PC-3 (cell line): ENCODE results near the gene OR2V1. TPM values are rescaled to one million over a fixed set of nuclear protein-coding genes. Genes with fewer than 3 reads are reported as not detected.

Experiments
- ATAC-seq: fragments of 200-7000 bp; cut with Tn5 transposase; 2 replicates; pipeline ENCODE4 v1.9.1; 2020; ENCODE audit warnings: mild to moderate bottlenecking, moderate library complexity
- BruUV-seq: library from RNA; stranded (reverse); fragments of 400-500 nt; replicated peaks from 2 replicates; lab custom pipeline; 2021; lab: Mats Ljungman, UMichigan
- CTCF ChIA-PET: fragments of 300-600 bp; sonication (Branson Sonifier 250); formaldehyde crosslinking; loops from one replicate; lab custom pipeline; 2022; ENCODE audit warnings: antibody characterized with exemption; lab: Charles Lee
- POLR2A ChIA-PET: fragments of 300-600 bp; sonication (Branson Sonifier 250); formaldehyde crosslinking; loops from one replicate; lab custom pipeline; 2022; ENCODE audit warnings: antibody characterized with exemption; ENCODE audit not compliant: unreplicated experiment; lab: Charles Lee
- DNase-seq: peaks from one replicate; pipeline ENCODE4 v3.0.0-alpha.2; 2015
- H2AFZ ChIP-seq: fragments of 300-600 bp; sonication (generic); 2 replicates; pipeline ENCODE4 v1.6.0; 2016; ENCODE audit warnings: antibody characterized with exemption, low read length
- H3F3A ChIP-seq: fragments of 300-600 bp; sonication (generic); one replicate; pipeline ENCODE4 v1.6.0; 2017; ENCODE audit warnings: antibody characterized with exemption, low read length, control low read depth, mild to moderate bottlenecking; ENCODE audit not compliant: unreplicated experiment
- H3K27ac ChIP-seq: fragments of 300-600 bp; sonication (generic); 2 replicates; pipeline ENCODE4 v1.5.1; 2016; ENCODE audit warnings: mild to moderate bottlenecking, low read length
- H3K27me3 ChIP-seq: fragments of 300-600 bp; sonication (generic); 2 replicates; pipeline ENCODE4 v1.6.1; 2016; ENCODE audit warnings: low read length, mixed read lengths
- H3K36me3 ChIP-seq: fragments of 300-600 bp; sonication (generic); 2 replicates; pipeline ENCODE4 v1.6.1; 2016; ENCODE audit warnings: low read depth, mixed run types, low read length, mixed read lengths
- H3K4me1 ChIP-seq: fragments of 300-600 bp; sonication (generic); 2 replicates; pipeline ENCODE4 v1.5.1; 2016; ENCODE audit warnings: low read length; ENCODE audit not compliant: insufficient read depth
- H3K4me2 ChIP-seq: fragments of 300-600 bp; sonication (generic); 2 replicates; pipeline ENCODE4 v1.6.0; 2016; ENCODE audit warnings: low read length
- H3K4me3 ChIP-seq: fragments of 300-600 bp; sonication (generic); 2 replicates; pipeline ENCODE4 v1.5.1; 2016; ENCODE audit warnings: mild to moderate bottlenecking, low read length, mixed read lengths
- H3K79me2 ChIP-seq: fragments of 300-600 bp; sonication (generic); 2 replicates; pipeline ENCODE4 v1.6.1; 2017; ENCODE audit warnings: low read length, mixed read lengths
- H3K9ac ChIP-seq: fragments of 300-600 bp; sonication (generic); 2 replicates; pipeline ENCODE4 v1.6.0; 2016; ENCODE audit warnings: mild to moderate bottlenecking, low read length
- H3K9me2 ChIP-seq: fragments of 300-600 bp; sonication (generic); replicated peaks from 2 replicates; pipeline ENCODE4 v1.6.1; 2016; ENCODE audit warnings: mixed run types, low read length, mixed read lengths
- H3K9me3 ChIP-seq: fragments of 300-600 bp; sonication (generic); 2 replicates; pipeline ENCODE4 v1.6.1; 2016; ENCODE audit warnings: low read length, mixed read lengths
- H4K20me1 ChIP-seq: fragments of 300-600 bp; sonication (generic); 2 replicates; pipeline ENCODE4 v1.6.1; 2016; ENCODE audit warnings: low read length, mixed read lengths
- EZH2 ChIP-seq: fragments of 300-600 bp; sonication (generic); IDR thresholded peaks from one replicate; pipeline ENCODE4 v1.6.1; 2017; ENCODE audit warnings: antibody characterized with exemption, mild to moderate bottlenecking, low read length; ENCODE audit not compliant: unreplicated experiment
- EZH2phosphoT487 ChIP-seq: fragments of 300-600 bp; sonication (generic); IDR thresholded peaks from 2 replicates; pipeline ENCODE4 v1.6.1; 2018; ENCODE audit warnings: mild to moderate bottlenecking, antibody characterized with exemption, low read length, borderline replicate concordance
- intact Hi-C: fragments of 100-400 bp; cut with micrococcal nuclease; formaldehyde crosslinking; loops from 2 replicates; pipeline ENCODE4 v1.9.0; 2023
- total RNA-seq: library from RNA; depleted of rRNA; stranded (reverse); fragments of >200 nt; gene quantifications from 2 replicates; pipeline ENCODE4 v1.2.3, GENCODE V29; 2014
- TF ChIP-seq, protein P1 (sequence below): fragments of 300-600 bp; sonication (generic); conservative IDR thresholded peaks from 2 replicates; pipeline ENCODE4 v1.5.1; 2017; ENCODE audit warnings: antibody characterized with exemption, low read depth, mild to moderate bottlenecking, low read length

OR2V1 gene
- total RNA-seq, 1 experiment from 2014 or later = not detected

- peak overlapping the region; percentile 76 for H3K27ac ChIP-seq
- DNase-seq (peak; percentile 65), ATAC-seq (peak; percentile 54)
- 0 out of 2 replicates have a peak overlapping the region, but pooled peaks have one; percentile 26 for H2AFZ ChIP-seq
- H3K9me3 ChIP-seq = no peaks in the 10 kb centered on the region
- no TSS peak for BruUV-seq
- ChIA-PET POLR2A (no interaction called here), CTCF (no interaction called here)
- no peaks in the 10 kb centered on the region for H3K36me3 ChIP-seq
- peaks cover 6% of the 10 kb centered on the region for H3F3A ChIP-seq
- H3K9me2 ChIP-seq = no peaks in the 10 kb centered on the region
- H3K4me3 ChIP-seq = peak overlapping the region; percentile 33
- H4K20me1 ChIP-seq = no peaks in the 10 kb centered on the region
- TF ChIP-seq EZH2phosphoT487 (no peak), EZH2 (no peak)
- TF ChIP-seq, protein P1, sequence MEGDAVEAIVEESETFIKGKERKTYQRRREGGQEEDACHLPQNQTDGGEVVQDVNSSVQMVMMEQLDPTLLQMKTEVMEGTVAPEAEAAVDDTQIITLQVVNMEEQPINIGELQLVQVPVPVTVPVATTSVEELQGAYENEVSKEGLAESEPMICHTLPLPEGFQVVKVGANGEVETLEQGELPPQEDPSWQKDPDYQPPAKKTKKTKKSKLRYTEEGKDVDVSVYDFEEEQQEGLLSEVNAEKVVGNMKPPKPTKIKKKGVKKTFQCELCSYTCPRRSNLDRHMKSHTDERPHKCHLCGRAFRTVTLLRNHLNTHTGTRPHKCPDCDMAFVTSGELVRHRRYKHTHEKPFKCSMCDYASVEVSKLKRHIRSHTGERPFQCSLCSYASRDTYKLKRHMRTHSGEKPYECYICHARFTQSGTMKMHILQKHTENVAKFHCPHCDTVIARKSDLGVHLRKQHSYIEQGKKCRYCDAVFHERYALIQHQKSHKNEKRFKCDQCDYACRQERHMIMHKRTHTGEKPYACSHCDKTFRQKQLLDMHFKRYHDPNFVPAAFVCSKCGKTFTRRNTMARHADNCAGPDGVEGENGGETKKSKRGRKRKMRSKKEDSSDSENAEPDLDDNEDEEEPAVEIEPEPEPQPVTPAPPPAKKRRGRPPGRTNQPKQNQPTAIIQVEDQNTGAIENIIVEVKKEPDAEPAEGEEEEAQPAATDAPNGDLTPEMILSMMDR = no peak
- no peak overlapping the region for H3K9ac ChIP-seq
- intact Hi-C loops = loop anchor here (1.0 kb wide), 1 partner anchor 32 kb away; no protein-coding TSS in a partner anchor
- H3K4me2 ChIP-seq = peak overlapping the region; percentile 66
- no peaks in the 10 kb centered on the region for H3K79me2 ChIP-seq
- peaks cover 37% of the 10 kb centered on the region for H3K4me1 ChIP-seq
- H3K27me3 ChIP-seq = no peaks in the 10 kb centered on the region
These were observed 10.2 kb downstream of the OR2V1 start for GRCh38 chr5:181120761-181121160.

GRCh38 chr5:181120306-181120705 is 10.7 kb downstream of the OR2V1 start:
- Histone ChIP-seq H3K79me2 (no peaks in the 10 kb centered on the region), H3K4me2 (peak overlapping the region; percentile 66), H2AFZ (0 out of 2 replicates have a peak overlapping the region, but pooled peaks have one; percentile 26), H3K9me3 (no peaks in the 10 kb centered on the region), H3K4me3 (peak overlapping the region; percentile 33; the same call in 1 of the 2 replicates), H3K27ac (peak overlapping the region; percentile 76), H4K20me1 (no peaks in the 10 kb centered on the region), H3K9ac (no peak overlapping the region), H3K4me1 (peaks cover 41% of the 10 kb centered on the region), H3K27me3 (no peaks in the 10 kb centered on the region), H3F3A (peaks cover 6% of the 10 kb centered on the region), H3K36me3 (no peaks in the 10 kb centered on the region), H3K9me2 (no peaks in the 10 kb centered on the region)
- POLR2A ChIA-PET = no interaction called here
- BruUV-seq = no TSS peak
- CTCF ChIA-PET = no interaction called here
- TF ChIP-seq, protein P1 = no peak
- TF ChIP-seq EZH2phosphoT487 (no peak), EZH2 (no peak)
- ATAC-seq (peak; percentile 76), DNase-seq (peak; percentile 80)
- intact Hi-C loops = loop anchor here (1.0 kb wide), 1 partner anchor 32 kb away; no protein-coding TSS in a partner anchor

GRCh38 chr5:181119105-181119504 is 11.9 kb downstream of the OR2V1 start:
- no peak for ATAC-seq
- H3K9me3 ChIP-seq = no peaks in the 10 kb centered on the region
- H3K79me2 ChIP-seq = no peaks in the 10 kb centered on the region
- no peaks in the 10 kb centered on the region for H4K20me1 ChIP-seq
- H3K9ac ChIP-seq = no peak overlapping the region
- no peak overlapping the region for H3K27ac ChIP-seq
- intact Hi-C loops = no loop called here
- no peaks in the 10 kb centered on the region for H3K36me3 ChIP-seq
- H3K4me1 ChIP-seq = peaks cover 49% of the 10 kb centered on the region
- H3K9me2 ChIP-seq = no peaks in the 10 kb centered on the region
- no peak overlapping the region for H3K4me3 ChIP-seq
- BruUV-seq = no TSS peak
- TF ChIP-seq EZH2 = no peak
- TF ChIP-seq, protein P1 = no peak
- TF ChIP-seq EZH2phosphoT487 = no peak
- no peak overlapping the region for H2AFZ ChIP-seq
- peaks cover 6% of the 10 kb centered on the region for H3F3A ChIP-seq
- no peaks in the 10 kb centered on the region for H3K27me3 ChIP-seq
- ChIA-PET CTCF (no interaction called here), POLR2A (no interaction called here)
- DNase-seq = no peak
- H3K4me2 ChIP-seq = no peak overlapping the region; the same call in 1 of the 2 replicates
